NOMO-1 (cell line): ENCODE results near the gene DAB1.

Experiments used
- DNase-seq, 2 experiments: peaks; one replicate each; lab custom pipeline; 2025; ENCODE audit not compliant: unreplicated experiment in 2 of 2; lab: John Stamatoyannopoulos, UW

Gene DAB1

GRCh38 chr1:56995414-56996100 lies 428.3 kb downstream of the DAB1 start:
- no peak for DNase-seq

GRCh38 chr1:56993475-56993874 lies 430.4 kb downstream of the DAB1 start:
- no peak for DNase-seq

GRCh38 chr1:56992318-56993125 lies 431.3 kb downstream of the DAB1 start:
- no peak for DNase-seq

- no peak for DNase-seq
Measured at GRCh38 chr1:56991576-56991975, 432.3 kb downstream of the DAB1 start.

GRCh38 chr1:56986397-56986796 lies 437.5 kb downstream of the DAB1 start:
- no peak for DNase-seq

GRCh38 chr1:56985857-56986256 lies 438.0 kb downstream of the DAB1 start:
- no peak for DNase-seq

GRCh38 chr1:56983484-56983883 lies 440.4 kb downstream of the DAB1 start:
- DNase-seq: no peak

- DNase-seq: no peak
Measured at GRCh38 chr1:56979986-56980755, 443.7 kb downstream of the DAB1 start.

- no peak for DNase-seq
Measured at GRCh38 chr1:56978819-56979218, 445.0 kb downstream of the DAB1 start.

- DNase-seq: no peak
Measured at GRCh38 chr1:56977910-56978309, 445.9 kb downstream of the DAB1 start.

GRCh38 chr1:56975446-56975845 lies 448.4 kb downstream of the DAB1 start:
- DNase-seq: no peak

GRCh38 chr1:56973923-56974742 lies 449.7 kb downstream of the DAB1 start:
- DNase-seq: peak; percentile 80 to 96

GRCh38 chr1:56972976-56973375 lies 450.9 kb downstream of the DAB1 start:
- DNase-seq: no peak

GRCh38 chr1:56970280-56970679 lies 453.6 kb downstream of the DAB1 start:
- DNase-seq: no peak

- no peak for DNase-seq
Measured at GRCh38 chr1:56968878-56969495, 454.9 kb downstream of the DAB1 start.

GRCh38 chr1:56967900-56968832 lies 455.7 kb downstream of the DAB1 start:
- no peak for DNase-seq

GRCh38 chr1:56967355-56967754 lies 456.5 kb downstream of the DAB1 start:
- DNase-seq: no peak

GRCh38 chr1:56966698-56966999 lies 457.2 kb downstream of the DAB1 start:
- DNase-seq: no peak

- DNase-seq: no peak
Measured at GRCh38 chr1:56965916-56966697, 457.8 kb downstream of the DAB1 start, which contains the start of gene C8B. Gene C8B, minus strand, starts transcription at chr1:56966015. Its CDS starts 67 bp downstream, at chr1:56965948.
